ENCODE data around the gene BLTP3B. TPM values are rescaled to one million over a fixed set of nuclear protein-coding genes. Genes with fewer than 3 reads are reported as not detected.

The BLTP3B gene
- polyA plus RNA-seq, 1 of the 3 experiments (the other 2 are of a cell fraction), result 5.8 TPM

DNA sequence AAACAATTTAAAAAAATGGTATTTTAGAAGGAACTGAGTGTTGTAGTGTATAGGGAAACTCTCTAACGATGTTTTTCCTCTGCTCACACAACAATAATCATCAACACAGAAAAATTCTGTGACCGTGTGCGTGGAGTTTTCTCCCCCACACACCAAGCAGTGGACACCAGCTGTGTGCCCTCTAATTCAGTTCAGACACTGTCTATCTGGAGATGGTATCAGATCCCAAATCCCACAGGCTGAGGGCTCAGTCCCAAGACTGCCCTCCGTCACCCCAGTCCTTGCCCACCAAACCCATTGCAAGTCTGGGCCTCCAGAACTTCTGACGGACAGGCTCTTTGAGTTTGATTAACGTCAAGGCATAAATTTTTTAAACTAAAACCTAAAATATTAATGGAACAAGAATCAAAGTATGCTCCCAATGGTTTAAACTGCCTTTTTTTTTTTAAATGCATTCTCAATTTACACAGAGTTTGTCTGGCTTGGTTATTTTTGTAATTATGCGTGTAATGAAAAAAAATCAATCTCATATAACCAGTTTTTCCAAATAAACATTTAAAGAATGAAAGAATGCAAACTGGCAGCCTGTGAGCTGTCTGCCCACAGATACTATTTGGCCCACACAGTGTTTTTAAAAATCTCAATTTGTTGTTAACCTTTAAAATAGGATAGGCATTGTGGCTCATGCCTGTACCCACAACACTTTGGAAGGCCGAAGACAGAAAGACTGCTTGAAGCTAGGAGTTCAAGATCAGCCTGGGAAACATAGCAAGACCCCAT, 19.2 kb downstream of the BLTP3B start:
- Histone ChIP-seq H3K27ac (ENCODE audit: low read depth in 2 of 2, low read length in 1 of 2) (peak overlapping the region in 1 of 2 experiments; percentile 12; a peak in 2 of 4 replicates), H3K9me3 (no peaks in the 10 kb centered on the region), H3K79me2 (ENCODE audit: insufficient read depth) (peaks cover 97% of the 10 kb centered on the region), H3K36me3 (replicated peaks in 1 of 2; ENCODE audit: control insufficient read depth in 1 of 2, insufficient read depth in 2 of 2, low read length in 1 of 2) (peaks cover 0 to under 1% of the 10 kb centered on the region in 2 experiments), H3K9me2 (no peaks in the 10 kb centered on the region), H3K4me3 (ENCODE audit: low read depth in 2 of 2, low read length in 1 of 2) (no peak overlapping the region), H3K4me1 (ENCODE audit: control insufficient read depth in 1 of 2, insufficient read depth in 2 of 2, low read depth in 1 of 2, low read length in 1 of 2) (peaks cover 9 to 18% of the 10 kb centered on the region in 2 experiments), H4K20me1 (ENCODE audit: insufficient read depth) (peaks cover 18% of the 10 kb centered on the region; the same call in 1 of the 2 replicates), H2AFZ (ENCODE audit: low read depth) (no peak overlapping the region), H3F3A (replicated peaks; ENCODE audit: insufficient read depth) (no peaks in the 10 kb centered on the region), H3K4me2 (no peak overlapping the region), H3K27me3 (ENCODE audit: insufficient read depth) (no peaks in the 10 kb centered on the region), H3K9ac (no peak overlapping the region)
- ChIA-PET POLR2A (no interaction called here), CTCF (no interaction called here)
- peak; percentile 18 for DNase-seq
- TF ChIP-seq RAD21 (IDR thresholded peaks at IDR 0.05; ENCODE audit: low read length) (no peak), GATA2 (CRISPR knock-in tag; IDR thresholded peaks at IDR 0.05) (peak; percentile 22)
- 88% methylated on average over 8 of the region's 8 CpGs for WGBS (ENCODE audit: low lambda C conversion rate)

DNA sequence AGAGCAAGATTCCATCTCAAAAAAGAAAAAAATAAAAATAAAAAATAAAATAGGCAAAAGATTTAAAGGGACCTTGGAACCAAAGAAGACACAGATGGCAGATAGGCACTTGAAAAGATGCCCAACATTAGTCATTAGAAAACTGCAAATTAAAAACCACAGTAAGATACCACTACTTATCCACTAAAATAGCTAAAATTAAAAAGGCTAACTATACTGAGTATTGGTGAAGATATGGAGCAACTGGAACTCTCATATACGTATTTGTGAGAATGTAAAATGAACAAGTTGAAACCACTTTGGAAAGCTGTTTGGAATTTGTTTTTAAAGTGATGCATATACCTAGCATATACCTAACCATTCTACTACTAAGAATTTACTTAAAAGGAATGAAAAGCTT, 22.3 kb downstream of the BLTP3B start:
- Histone ChIP-seq H3K79me2 (ENCODE audit: insufficient read depth) (peaks cover 97% of the 10 kb centered on the region), H3K4me2 (no peak overlapping the region), H3K4me1 (ENCODE audit: control insufficient read depth in 1 of 2, insufficient read depth in 2 of 2, low read depth in 1 of 2, low read length in 1 of 2) (peaks cover 7 to 8% of the 10 kb centered on the region in 2 experiments; a peak in 2 of 4 replicates), H2AFZ (ENCODE audit: low read depth) (no peak overlapping the region), H3K9me3 (no peaks in the 10 kb centered on the region), H3K4me3 (ENCODE audit: low read depth in 2 of 2, low read length in 1 of 2) (no peak overlapping the region), H3K27me3 (ENCODE audit: insufficient read depth) (no peaks in the 10 kb centered on the region), H3F3A (replicated peaks; ENCODE audit: insufficient read depth) (no peaks in the 10 kb centered on the region), H3K9me2 (no peaks in the 10 kb centered on the region), H3K9ac (no peak overlapping the region), H4K20me1 (ENCODE audit: insufficient read depth) (peaks cover 14% of the 10 kb centered on the region; the same call in 1 of the 2 replicates), H3K36me3 (replicated peaks in 1 of 2; ENCODE audit: control insufficient read depth in 1 of 2, insufficient read depth in 2 of 2, low read length in 1 of 2) (peaks cover 0 to 8% of the 10 kb centered on the region in 2 experiments), H3K27ac (ENCODE audit: low read depth in 2 of 2, low read length in 1 of 2) (no peak overlapping the region)
- CTCF ChIA-PET, result no interaction called here
- WGBS (ENCODE audit: low lambda C conversion rate), result 100% methylated on average over 1 of the region's 1 CpG
- POLR2A ChIA-PET, result no interaction called here
- DNase-seq, result no peak
- TF ChIP-seq PBX3 (IDR thresholded peaks at IDR 0.05), result no peak
- no peak for TF ChIP-seq FOXM1 (IDR thresholded peaks at IDR 0.05; ENCODE audit: low read depth)
- no peak for TF ChIP-seq SMC3 (IDR thresholded peaks at IDR 0.05; ENCODE audit: low read depth, low read length)
- TF ChIP-seq POLR2AphosphoS5 (IDR thresholded peaks at IDR 0.05; ENCODE audit: low read depth, low read length), result no peak
- TF ChIP-seq CHD2 (IDR thresholded peaks at IDR 0.05; ENCODE audit: low read length, partially characterized antibody), result no peak
- no peak for TF ChIP-seq RFX5 (IDR thresholded peaks at IDR 0.05; ENCODE audit: low read length)
- no peak for TF ChIP-seq ZBTB33 (IDR thresholded peaks at IDR 0.05; ENCODE audit: borderline replicate concordance, low read depth)
- TF ChIP-seq MEF2A (IDR thresholded peaks at IDR 0.05; ENCODE audit: borderline replicate concordance, low read depth), result no peak
- no peak for TF ChIP-seq USF2 (IDR thresholded peaks at IDR 0.05; ENCODE audit: borderline replicate concordance, low read depth, low read length)
- TF ChIP-seq IRF3 (IDR thresholded peaks at IDR 0.05; ENCODE audit: low read depth, low read length), result no peak
- TF ChIP-seq SIN3A (IDR thresholded peaks at IDR 0.05; ENCODE audit: borderline replicate concordance, low read depth, low read length), result no peak
- TF ChIP-seq CTCF (IDR thresholded peaks at IDR 0.05), result no peak
- TF ChIP-seq MXI1 (IDR thresholded peaks at IDR 0.05; ENCODE audit: low read depth, low read length), result no peak
- TF ChIP-seq JUND (IDR thresholded peaks at IDR 0.05), result no peak
- TF ChIP-seq TEAD4 (IDR thresholded peaks at IDR 0.05; ENCODE audit: borderline replicate concordance, insufficient read depth), result no peak
- TF ChIP-seq NFIC (IDR thresholded peaks at IDR 0.05; ENCODE audit: borderline replicate concordance), result no peak
- no peak for TF ChIP-seq YY1 (IDR thresholded peaks at IDR 0.05; ENCODE audit: low read depth)

Measured in SK-N-SH (cell line).